Central memory CD8-positive, alpha-beta T cell (primary cell): ENCODE measurements around the gene CTIF.

Experiments
- ATAC-seq: fragments of 150-1000 bp; cut with Tn5 transposase; replicated peaks from 2 replicates; pipeline ENCODE4 v1.10.0; 2022; ENCODE audit warnings: mild to moderate bottlenecking, moderate FRiP score, moderate number of reproducible peaks; ENCODE audit not compliant: poor library complexity, severe bottlenecking; ENCODE audit errors: extremely low read depth
- DNase-seq, 2 donors: peaks; one replicate each; pipeline ENCODE4 v3.0.0; 2021; ENCODE audit warnings: low spot score in 2 of 2
- H3K27ac Mint-ChIP-seq: one replicate; pipeline ENCODE4 v1.8.0; 2022; ENCODE audit warnings: low read depth, mild to moderate bottlenecking, moderate library complexity, mixed read lengths
- H3K27me3 Mint-ChIP-seq: one replicate; pipeline ENCODE4 v1.8.0; 2022; ENCODE audit warnings: mixed read lengths
- H3K36me3 Mint-ChIP-seq: one replicate; pipeline ENCODE4 v1.8.0; 2022; ENCODE audit warnings: mild to moderate bottlenecking, moderate library complexity, mixed read lengths; ENCODE audit not compliant: insufficient read depth
- H3K4me1 Mint-ChIP-seq: one replicate; pipeline ENCODE4 v1.8.0; 2022; ENCODE audit warnings: mixed read lengths
- H3K4me3 Mint-ChIP-seq: one replicate; pipeline ENCODE4 v1.8.0; 2022; ENCODE audit warnings: mild to moderate bottlenecking, moderate library complexity, mixed read lengths
- H3K9me3 Mint-ChIP-seq: one replicate; pipeline ENCODE4 v1.8.0; 2022; ENCODE audit warnings: mixed read lengths

Gene CTIF

DNA sequence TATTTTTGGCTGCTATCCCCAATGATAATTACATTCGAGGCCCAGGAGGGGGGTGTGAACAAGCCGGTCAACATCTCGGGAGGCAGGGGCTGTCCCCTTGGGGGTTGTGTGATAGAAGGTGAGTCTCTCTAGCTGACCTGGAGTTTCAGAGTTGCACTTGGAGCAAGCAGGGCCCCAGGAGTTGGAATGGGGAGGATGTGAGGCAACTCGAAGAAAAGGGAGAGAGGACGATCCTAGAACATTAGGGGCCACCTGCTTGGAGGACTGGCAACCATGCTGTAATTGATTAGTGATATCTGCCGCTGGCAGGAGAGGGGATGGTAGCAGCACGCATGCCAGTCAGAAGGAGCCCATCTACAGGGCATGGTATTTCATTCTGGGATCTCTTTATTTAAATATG lies 122.6 kb downstream of the CTIF start:
- Mint-ChIP-seq H3K36me3 (no peaks in the 10 kb centered on the region), H3K27ac (no peak overlapping the region), H3K4me3 (no peak overlapping the region), H3K27me3 (peaks cover 29% of the 10 kb centered on the region), H3K4me1 (no peaks in the 10 kb centered on the region), H3K9me3 (peaks cover 6% of the 10 kb centered on the region)
- no peak for ATAC-seq
- DNase-seq = no peak

DNA sequence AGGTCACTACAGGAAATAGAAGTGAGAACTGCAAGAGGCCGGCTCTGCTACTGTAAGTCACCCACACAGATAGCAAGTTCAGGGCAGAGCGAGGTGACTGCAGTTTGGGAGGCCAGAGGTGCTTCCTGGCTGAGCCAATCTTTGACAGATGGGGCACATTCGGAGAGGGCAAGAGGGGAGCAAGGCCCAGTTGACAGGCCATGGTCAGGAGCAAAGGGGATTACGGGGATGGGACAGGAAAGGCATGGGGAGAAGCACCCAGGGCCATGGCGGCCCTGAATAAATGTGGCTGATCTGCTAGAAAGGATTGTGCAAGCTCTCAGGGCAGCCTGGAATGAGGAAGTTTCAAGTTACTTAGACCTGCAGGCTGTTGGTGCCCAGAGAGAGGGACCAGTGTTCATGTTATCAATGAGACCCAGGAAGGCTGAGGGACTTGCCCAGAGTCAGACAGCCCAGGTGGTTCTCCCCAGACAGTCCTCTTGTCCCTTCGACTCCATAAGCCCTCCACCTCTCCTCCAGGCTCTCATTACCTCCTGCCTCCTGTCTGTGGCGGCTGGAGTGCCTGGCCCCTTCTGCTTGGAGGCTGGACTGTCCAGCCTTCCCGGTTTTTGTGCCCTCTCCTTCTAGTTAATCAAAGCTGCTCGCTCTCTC lies 123.3 kb downstream of the CTIF start:
- peaks cover 29% of the 10 kb centered on the region for H3K27me3 Mint-ChIP-seq
- DNase-seq = no peak

GRCh38 chr18:48663096-48663930 lies 124.5 kb downstream of the CTIF start:
- Mint-ChIP-seq H3K4me3 (no peak overlapping the region), H3K9me3 (peaks cover 6% of the 10 kb centered on the region), H3K27ac (no peak overlapping the region), H3K4me1 (no peaks in the 10 kb centered on the region), H3K36me3 (no peaks in the 10 kb centered on the region), H3K27me3 (peaks cover 29% of the 10 kb centered on the region)
- DNase-seq (no peak), ATAC-seq (no peak)

More for the DNA sequence above, 123.3 kb downstream of the CTIF start:
- H3K4me1 Mint-ChIP-seq = no peaks in the 10 kb centered on the region
- H3K27ac Mint-ChIP-seq = no peak overlapping the region
- peaks cover 6% of the 10 kb centered on the region for H3K9me3 Mint-ChIP-seq
- no peak overlapping the region for H3K4me3 Mint-ChIP-seq
- H3K36me3 Mint-ChIP-seq = no peaks in the 10 kb centered on the region
- no peak for ATAC-seq

- no peak overlapping the region for H3K27ac Mint-ChIP-seq
- H3K27me3 Mint-ChIP-seq = peaks cover 29% of the 10 kb centered on the region
- H3K4me3 Mint-ChIP-seq = no peak overlapping the region
- ATAC-seq = no peak
- no peaks in the 10 kb centered on the region for H3K36me3 Mint-ChIP-seq
- no peaks in the 10 kb centered on the region for H3K4me1 Mint-ChIP-seq
- peaks cover 6% of the 10 kb centered on the region for H3K9me3 Mint-ChIP-seq
- peak in 1 of 2 donors; percentile 36 for DNase-seq
Observed at GRCh38 chr18:48663931-48664847, 125.4 kb downstream of the CTIF start.

- no peak overlapping the region for H3K4me3 Mint-ChIP-seq
- H3K27ac Mint-ChIP-seq = no peak overlapping the region
- DNase-seq (no peak), ATAC-seq (no peak)
- no peaks in the 10 kb centered on the region for H3K36me3 Mint-ChIP-seq
- H3K4me1 Mint-ChIP-seq = no peaks in the 10 kb centered on the region
- H3K9me3 Mint-ChIP-seq = peaks cover 6% of the 10 kb centered on the region
- H3K27me3 Mint-ChIP-seq = peaks cover 28% of the 10 kb centered on the region
Observed at GRCh38 chr18:48665654-48666053, 126.8 kb downstream of the CTIF start.

DNA sequence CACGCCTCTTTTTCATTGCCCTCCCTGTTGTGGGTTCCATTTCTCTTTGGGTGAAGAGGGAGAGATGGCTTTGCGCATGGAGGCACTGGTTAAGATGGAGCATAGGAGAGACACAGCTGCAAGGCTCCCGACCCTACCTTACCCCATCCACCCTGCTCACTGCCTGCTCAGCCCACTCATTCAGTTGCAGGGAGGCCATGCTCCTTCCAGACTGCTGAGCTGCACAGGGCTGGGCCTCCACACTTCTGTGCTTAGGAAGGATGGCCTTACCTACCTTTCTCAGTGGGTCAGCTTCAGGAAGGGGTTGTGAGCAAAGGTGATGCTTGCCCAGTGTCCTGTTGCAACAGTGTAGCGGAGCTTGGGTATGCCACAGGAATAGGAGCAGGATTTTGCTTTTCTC lies 127.8 kb downstream of the CTIF start:
- Mint-ChIP-seq H3K36me3 (no peaks in the 10 kb centered on the region), H3K27ac (no peak overlapping the region), H3K4me1 (no peaks in the 10 kb centered on the region), H3K4me3 (no peak overlapping the region), H3K9me3 (peaks cover 11% of the 10 kb centered on the region), H3K27me3 (peaks cover 18% of the 10 kb centered on the region)
- DNase-seq = no peak
- ATAC-seq = no peak

DNA sequence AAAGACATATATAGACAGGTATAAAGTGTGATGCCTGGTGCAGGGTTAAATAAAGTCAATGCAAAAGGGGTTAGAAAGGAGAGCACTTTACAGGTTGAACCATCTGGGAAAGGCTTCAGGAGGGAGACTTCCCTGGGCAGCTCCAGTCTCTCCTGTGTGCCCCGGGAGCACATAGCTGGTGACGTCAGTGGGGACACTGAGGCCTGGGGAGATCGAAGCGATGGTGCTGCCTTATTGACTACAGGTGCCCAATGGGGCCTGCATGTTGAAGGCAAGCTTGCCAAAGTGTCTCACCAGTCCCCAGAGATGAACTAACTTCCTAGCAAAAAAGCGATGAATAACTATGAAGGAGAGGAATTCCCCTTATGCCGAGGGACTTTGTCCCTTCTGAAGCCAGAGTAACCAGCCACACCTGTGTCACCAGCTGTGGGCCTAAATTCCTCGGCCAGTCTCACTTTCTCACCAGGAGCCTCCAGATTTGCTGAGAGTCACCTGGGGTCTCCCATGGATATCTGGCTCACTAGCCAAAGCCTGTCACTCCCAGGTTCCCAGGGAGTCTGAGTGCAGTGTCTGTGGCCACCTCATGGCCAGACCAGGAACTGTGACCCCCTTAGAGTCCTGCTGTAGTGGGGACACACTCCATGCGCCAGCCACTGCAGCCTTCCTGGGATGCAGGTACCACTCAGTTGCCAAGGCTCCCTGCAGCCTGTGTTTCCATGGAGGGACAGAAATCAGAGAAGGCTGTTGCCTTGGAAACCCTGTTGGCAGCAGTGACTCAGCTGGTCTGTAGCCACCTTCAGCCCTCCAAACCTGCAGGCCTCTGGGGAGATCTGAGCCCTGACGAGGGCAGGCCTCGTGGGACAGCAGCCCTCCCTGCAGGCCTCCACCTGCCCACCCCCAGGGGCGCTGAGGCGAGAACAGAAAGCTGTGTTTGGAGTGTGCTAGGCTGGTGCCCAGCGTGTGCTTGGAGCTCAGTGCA lies 128.7 kb downstream of the CTIF start:
- H3K27ac Mint-ChIP-seq = no peak overlapping the region
- no peak for DNase-seq
- H3K4me3 Mint-ChIP-seq = no peak overlapping the region

DNA sequence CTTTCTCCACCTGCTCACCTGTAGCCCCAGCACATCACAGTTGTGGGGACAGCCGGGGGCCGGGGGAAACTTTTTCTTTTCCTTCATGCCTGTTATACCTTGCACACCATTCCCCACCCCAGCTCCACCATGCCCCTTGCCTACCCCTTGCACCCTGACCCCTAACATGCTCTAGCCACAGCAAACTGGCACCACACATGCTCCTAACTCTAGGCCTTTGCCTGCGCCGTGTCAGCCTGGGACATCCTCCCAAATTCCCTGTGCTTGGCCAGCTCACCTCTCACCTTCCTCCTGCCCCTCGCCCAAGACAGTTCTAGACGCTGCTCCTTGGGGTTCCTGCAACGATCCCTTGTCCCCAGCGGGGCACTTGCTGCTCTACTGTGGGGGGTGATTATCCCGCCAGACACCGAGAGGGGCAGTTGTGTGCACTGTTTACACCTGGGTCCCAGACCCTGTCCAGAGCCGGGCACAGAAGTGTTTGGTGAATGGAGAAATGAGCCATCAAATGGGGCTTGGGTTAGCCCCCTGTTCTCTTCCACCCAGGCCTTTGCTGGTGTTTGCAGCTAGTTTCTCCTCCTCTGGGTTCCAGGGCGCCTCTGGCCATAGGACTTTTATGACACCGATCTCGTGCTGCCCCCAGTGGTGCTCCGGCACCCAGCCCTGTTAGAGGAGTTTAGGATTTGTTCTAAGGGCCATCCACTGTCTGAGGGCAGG lies 129.8 kb downstream of the CTIF start:
- Mint-ChIP-seq H3K27me3 (no peaks in the 10 kb centered on the region), H3K36me3 (no peaks in the 10 kb centered on the region), H3K9me3 (peaks cover 14% of the 10 kb centered on the region), H3K27ac (no peak overlapping the region), H3K4me1 (no peaks in the 10 kb centered on the region), H3K4me3 (no peak overlapping the region)
- ATAC-seq = no peak
- no peak for DNase-seq

More for the DNA sequence above, 128.7 kb downstream of the CTIF start:
- Mint-ChIP-seq H3K4me1 (no peaks in the 10 kb centered on the region), H3K36me3 (no peaks in the 10 kb centered on the region), H3K27me3 (peaks cover 9% of the 10 kb centered on the region), H3K9me3 (peaks cover 14% of the 10 kb centered on the region)
- no peak for ATAC-seq

DNA sequence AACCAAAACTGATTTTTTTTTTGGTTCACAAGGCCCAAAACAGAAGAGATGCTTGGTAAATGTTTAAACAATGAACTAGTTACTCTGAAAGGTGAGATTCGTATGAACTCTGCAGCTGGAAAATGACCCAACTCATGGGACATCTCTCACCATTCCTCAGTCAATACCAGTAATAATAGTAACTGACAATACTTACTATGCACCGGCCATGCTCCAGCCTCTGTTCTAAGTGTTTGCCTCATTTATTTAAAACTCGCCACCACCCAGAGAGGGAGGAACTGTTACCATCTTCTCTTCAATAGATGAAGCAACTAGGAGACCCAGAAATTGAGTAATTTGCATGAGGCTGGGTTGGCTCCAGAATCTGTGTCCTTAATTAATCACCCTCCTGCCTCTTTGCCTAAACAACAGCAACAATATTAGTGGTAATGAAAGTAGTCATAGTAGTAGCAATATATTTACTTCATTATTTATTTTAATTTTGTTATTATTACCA lies 130.4 kb downstream of the CTIF start:
- Mint-ChIP-seq H3K36me3 (no peaks in the 10 kb centered on the region), H3K27me3 (no peaks in the 10 kb centered on the region), H3K9me3 (peaks cover 14% of the 10 kb centered on the region), H3K27ac (no peak overlapping the region), H3K4me1 (no peaks in the 10 kb centered on the region), H3K4me3 (no peak overlapping the region)
- DNase-seq (no peak), ATAC-seq (no peak)

GRCh38 chr18:48669991-48670750 lies 131.3 kb downstream of the CTIF start:
- DNase-seq = no peak
- Mint-ChIP-seq H3K36me3 (no peaks in the 10 kb centered on the region), H3K9me3 (peaks cover 14% of the 10 kb centered on the region), H3K27me3 (no peaks in the 10 kb centered on the region), H3K4me1 (no peaks in the 10 kb centered on the region), H3K4me3 (no peak overlapping the region), H3K27ac (no peak overlapping the region)
- ATAC-seq = no peak
